Gastroesophageal sphincter (tissue), 3 donors: ENCODE results near the gene OR7D4.
"Not testable (repeated sequence)": the region's sequence is repeated elsewhere in the genome, so short reads cannot be mapped to it uniquely, and the experiment has no call there.

Experiments used
- CTCF ChIP-seq, 4 experiments: fragments of 200-600 bp in 2 of 4; fragments of 450-650 bp in 2 of 4; sonication (generic) in 1 of 4; IDR thresholded peaks; one replicate each; pipeline ENCODE4 v1.5.1; 2017 to 2019; ENCODE audit warnings: antibody characterized with exemption in 4 of 4, mild to moderate bottlenecking in 2 of 4, moderate library complexity in 2 of 4
- POLR2AphosphoS5 ChIP-seq: sonication (generic); formaldehyde crosslinking; IDR thresholded peaks from one replicate; pipeline ENCODE4 v1.6.1; 2017; ENCODE audit warnings: antibody characterized with exemption

DNA sequence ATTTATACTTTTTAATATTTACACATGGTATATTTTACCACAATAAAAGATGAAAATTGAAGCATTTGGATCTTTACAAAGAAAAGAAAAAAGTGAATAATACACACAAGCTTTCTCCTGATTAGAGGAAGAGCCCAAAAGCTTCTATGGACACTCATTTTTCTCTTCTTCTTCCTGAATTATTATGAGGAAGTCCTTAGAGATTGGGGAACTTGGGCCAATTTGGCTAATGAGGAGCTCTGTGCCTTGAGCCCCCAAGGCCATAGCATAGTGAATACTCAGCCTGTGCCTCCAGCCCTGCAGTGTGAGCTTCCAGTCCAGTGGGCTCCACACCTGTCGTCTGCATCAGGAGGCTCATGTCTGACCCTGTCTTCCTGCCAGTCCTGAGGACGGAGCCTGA lies 21.3 kb downstream of the OR7D4 start:
- not testable (repeated sequence) for TF ChIP-seq POLR2AphosphoS5; CTCF (IDR thresholded peaks at IDR 0.05)
